Activated T-helper 9 cell treated with anti-CD3 and anti-CD28 coated beads, Interleukin-2, amount 50 U/mL, for 16 hours (primary cell): ENCODE results near the gene RTBDN.
"Not testable (repeated sequence)": the region's sequence is repeated elsewhere in the genome, so short reads cannot be mapped to it uniquely, and the experiment has no call there.

ENCODE experiments used
- DNase-seq: peaks from one replicate; pipeline ENCODE4 v3.0.0-alpha.2; 2020; ENCODE audit warnings: low read depth

The RTBDN gene

GRCh38 chr19:12817810-12818209, 16.6 kb downstream of the RTBDN start:
- not testable (repeated sequence) for DNase-seq

- not testable (repeated sequence) for DNase-seq
These were observed 17.2 kb downstream of the RTBDN start for GRCh38 chr19:12817188-12817587.

GRCh38 chr19:12815088-12815487, 19.3 kb downstream of the RTBDN start:
- DNase-seq = no peak

GRCh38 chr19:12806242-12807081, 27.9 kb downstream of the RTBDN start, which contains the start of gene RNASEH2A:
Gene RNASEH2A, plus strand, starts transcription at chr19:12806584. Its CDS starts 90 bp downstream, at chr19:12806674.
- peak; percentile 80 for DNase-seq

- DNase-seq = no peak
These were observed 30.3 kb downstream of the RTBDN start for GRCh38 chr19:12804051-12804450.

GRCh38 chr19:12802267-12803106, 31.9 kb downstream of the RTBDN start:
- DNase-seq = no peak

GRCh38 chr19:12801466-12802266, 32.7 kb downstream of the RTBDN start, which contains the start of the genes PRDX2 and THSD8:
Gene PRDX2, minus strand, starts transcription at chr19:12801800. Its CDS starts 539 bp downstream, at chr19:12801261.
Gene THSD8, plus strand, starts transcription at chr19:12802069. Its CDS starts 3 bp downstream, at chr19:12802072.
- peak; percentile 61 for DNase-seq

- DNase-seq = no peak
These were observed 33.4 kb downstream of the RTBDN start for GRCh38 chr19:12800923-12801465.

- no peak for DNase-seq
These were observed 34.0 kb downstream of the RTBDN start for GRCh38 chr19:12800466-12800770.

GRCh38 chr19:12799742-12800465, 34.5 kb downstream of the RTBDN start:
- DNase-seq = no peak

GRCh38 chr19:12797607-12798006, 36.8 kb downstream of the RTBDN start:
- not testable (repeated sequence) for DNase-seq

- no peak for DNase-seq
These were observed 37.2 kb downstream of the RTBDN start for GRCh38 chr19:12797141-12797587.

- peak; percentile 59 for DNase-seq
These were observed 38.0 kb downstream of the RTBDN start for GRCh38 chr19:12796146-12797071.

GRCh38 chr19:12794971-12795381, 39.4 kb downstream of the RTBDN start:
- no peak for DNase-seq

- DNase-seq = no peak
These were observed 40.0 kb downstream of the RTBDN start for GRCh38 chr19:12794196-12794941.

GRCh38 chr19:12793290-12794195, 40.8 kb downstream of the RTBDN start:
- DNase-seq = peak; percentile 91

GRCh38 chr19:12792853-12793289, 41.5 kb downstream of the RTBDN start:
- DNase-seq = no peak
